Activated CD4-positive, alpha-beta T cell treated with anti-CD3 and anti-CD28 coated beads for 4 hours (primary cell): Measurements from ENCODE around the gene FBXL13.
"Not testable (repeated sequence)": the region's sequence is repeated elsewhere in the genome, so short reads cannot be mapped to it uniquely, and the experiment has no call there.

Experiments used
- DNase-seq, 2 donors: peaks; one replicate each; pipeline ENCODE4 v3.0.0-alpha.2; 2020

Gene FBXL13

GRCh38 chr7:102931757-102932156 is 142.8 kb downstream of the FBXL13 start:
- no peak for DNase-seq

- DNase-seq = no peak
Measured at GRCh38 chr7:102927312-102927933, 147.2 kb downstream of the FBXL13 start.

- no peak for DNase-seq
Measured at GRCh38 chr7:102926783-102927140, 147.8 kb downstream of the FBXL13 start.

- DNase-seq = no peak
Measured at GRCh38 chr7:102925976-102926782, 148.4 kb downstream of the FBXL13 start.

- DNase-seq = no peak
Measured at GRCh38 chr7:102918845-102919244, 155.8 kb downstream of the FBXL13 start.

- DNase-seq = no peak
Measured at GRCh38 chr7:102917436-102918353, 156.9 kb downstream of the FBXL13 start.

GRCh38 chr7:102916881-102917280 is 157.7 kb downstream of the FBXL13 start:
- DNase-seq = no peak

- no peak for DNase-seq
Measured at GRCh38 chr7:102916426-102916825, 158.2 kb downstream of the FBXL13 start.

- DNase-seq = no peak
Measured at GRCh38 chr7:102914585-102914984, 160.0 kb downstream of the FBXL13 start.

- DNase-seq = no peak
Measured at GRCh38 chr7:102913826-102914225, 160.8 kb downstream of the FBXL13 start.

- no peak for DNase-seq
Measured at GRCh38 chr7:102912742-102913141, 161.9 kb downstream of the FBXL13 start, which contains the start of gene LRRC17. Gene LRRC17, plus strand, starts transcription at chr7:102913000. Its CDS starts 20,914 bp downstream, at chr7:102933914.

GRCh38 chr7:102908676-102909075 is 165.9 kb downstream of the FBXL13 start:
- DNase-seq = no peak

- not testable (repeated sequence) for DNase-seq
Measured at GRCh38 chr7:102903576-102903975, 171.0 kb downstream of the FBXL13 start.

GRCh38 chr7:102902052-102902451 is 172.5 kb downstream of the FBXL13 start:
- not testable (repeated sequence) for DNase-seq

GRCh38 chr7:102898532-102898859 is 176.1 kb downstream of the FBXL13 start:
- no peak for DNase-seq

- DNase-seq = no peak
Measured at GRCh38 chr7:102897856-102898531, 176.6 kb downstream of the FBXL13 start.

- no peak for DNase-seq
Measured at GRCh38 chr7:102897211-102897631, 177.4 kb downstream of the FBXL13 start.

GRCh38 chr7:102896585-102896984 is 178.0 kb downstream of the FBXL13 start:
- no peak for DNase-seq

GRCh38 chr7:102895602-102896001 is 179.0 kb downstream of the FBXL13 start:
- no peak for DNase-seq

- no peak for DNase-seq
Measured at GRCh38 chr7:102892631-102893278, 181.8 kb downstream of the FBXL13 start.

- DNase-seq = no peak
Measured at GRCh38 chr7:102891693-102892261, 182.8 kb downstream of the FBXL13 start.
